GM12892 (cell line): Measurements from ENCODE around the gene GRB2. TPM values are rescaled to one million over a fixed set of nuclear protein-coding genes. Genes with fewer than 3 reads are reported as not detected.
"Not testable (repeated sequence)": the region's sequence is repeated elsewhere in the genome, so short reads cannot be mapped to it uniquely, and the experiment has no call there.

Experiments used
- DNase-seq: peaks from one replicate; pipeline ENCODE4 v3.0.0; 2011; ENCODE audit not compliant: insufficient read length
- FAIRE-seq: peaks from 2 replicates; lab custom pipeline; 2011; peaks lifted over from hg19 to GRCh38; lab: Jason Lieb, UNC
- POLR2A ChIP-seq: IDR thresholded peaks from 2 replicates; pipeline ENCODE4 v1.6.1; 2011; ENCODE audit warnings: low read depth, low read length, control low read depth
- POLR2AphosphoS5 ChIP-seq: IDR thresholded peaks from 2 replicates; pipeline ENCODE4 v1.6.1; 2011; ENCODE audit warnings: low read depth, low read length, control low read depth
- TAF1 ChIP-seq: IDR thresholded peaks from 2 replicates; pipeline ENCODE4 v1.6.1; 2011; ENCODE audit warnings: low read depth, mild to moderate bottlenecking, control low read depth, low read length, borderline replicate concordance
- polyA plus RNA-seq: library from polyadenylated mRNA; unstranded; fragments of >200 nt; gene quantifications from one replicate; pipeline ENCODE4 v1.2.1, GENCODE V29; 2012; ENCODE audit warnings: missing spikeins, inconsistent platforms; ENCODE audit not compliant: missing spikeins

Gene GRB2
- 169 TPM for polyA plus RNA-seq

- TF ChIP-seq POLR2AphosphoS5 (peak; percentile 78; the same call in 1 of the 2 replicates), POLR2A (peak; percentile 89; the same call in 1 of the 2 replicates), TAF1 (peak; percentile 72)
- peak; percentile 97 for DNase-seq
- peak; percentile 84 for FAIRE-seq
These were observed at the start of gene GRB2 for GRCh38 chr17:75405365-75406221. GRB2 (minus strand) TSS chr17:75405678; CDS start chr17:75393628, 12,050 bp downstream.

DNA sequence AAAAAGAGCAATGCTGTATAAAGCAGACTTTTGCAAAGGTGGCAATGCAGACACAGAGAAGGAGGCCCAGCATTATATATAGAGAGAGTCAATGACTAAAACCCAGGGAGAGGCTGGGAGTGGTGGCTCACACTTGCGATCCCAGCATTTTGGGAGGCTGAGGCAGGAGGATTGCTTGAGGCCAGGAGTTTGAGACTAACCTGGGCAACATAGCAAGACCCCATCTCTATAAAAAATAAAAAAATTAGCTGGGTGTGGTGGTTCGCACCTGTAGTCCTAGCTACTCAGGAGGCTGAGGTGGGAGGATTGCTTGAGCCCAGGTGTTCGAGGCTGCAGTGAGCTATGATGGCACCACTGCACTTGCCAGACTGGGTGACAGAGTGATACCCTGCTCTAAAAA, 49.2 kb upstream of the GRB2 start:
- not testable (repeated sequence) for DNase-seq, FAIRE-seq

DNA sequence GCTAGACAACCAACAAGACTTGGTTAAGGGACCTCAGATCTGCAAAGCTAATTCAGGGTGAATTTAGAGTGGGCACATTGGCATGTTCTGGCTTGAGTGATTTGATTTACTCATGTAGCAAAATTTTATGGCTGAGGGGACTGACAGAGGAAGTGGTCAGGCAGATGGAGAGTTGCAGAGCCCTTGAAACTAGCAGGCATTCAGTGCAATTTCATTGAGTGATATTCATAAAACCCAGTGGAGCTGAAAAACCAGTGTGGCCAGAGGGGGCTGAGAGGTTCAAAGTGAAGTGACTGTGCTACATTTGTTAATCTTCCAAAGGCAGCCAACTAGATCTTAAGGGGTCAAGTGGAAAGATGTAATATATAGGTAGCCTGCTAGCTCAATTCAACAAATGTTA, 48.7 kb upstream of the GRB2 start:
- no peak for DNase-seq
- no peak for TF ChIP-seq POLR2AphosphoS5
- TF ChIP-seq TAF1, result no peak
- TF ChIP-seq POLR2A, result no peak
- FAIRE-seq, result no peak

GRCh38 chr17:75450270-75450669, 44.8 kb upstream of the GRB2 start:
- DNase-seq, result no peak
- TF ChIP-seq POLR2A (no peak), POLR2AphosphoS5 (no peak), TAF1 (no peak)
- FAIRE-seq, result no peak

- FAIRE-seq (no peak), DNase-seq (no peak)
These were observed 42.7 kb upstream of the GRB2 start for GRCh38 chr17:75447951-75448856.

GRCh38 chr17:75445896-75446295, 40.4 kb upstream of the GRB2 start:
- FAIRE-seq, DNase-seq: not testable (repeated sequence)

More at GRCh38 chr17:75447951-75448856, 42.7 kb upstream of the GRB2 start:
- no peak for TF ChIP-seq TAF1
- TF ChIP-seq POLR2A, result no peak
- no peak for TF ChIP-seq POLR2AphosphoS5

DNA sequence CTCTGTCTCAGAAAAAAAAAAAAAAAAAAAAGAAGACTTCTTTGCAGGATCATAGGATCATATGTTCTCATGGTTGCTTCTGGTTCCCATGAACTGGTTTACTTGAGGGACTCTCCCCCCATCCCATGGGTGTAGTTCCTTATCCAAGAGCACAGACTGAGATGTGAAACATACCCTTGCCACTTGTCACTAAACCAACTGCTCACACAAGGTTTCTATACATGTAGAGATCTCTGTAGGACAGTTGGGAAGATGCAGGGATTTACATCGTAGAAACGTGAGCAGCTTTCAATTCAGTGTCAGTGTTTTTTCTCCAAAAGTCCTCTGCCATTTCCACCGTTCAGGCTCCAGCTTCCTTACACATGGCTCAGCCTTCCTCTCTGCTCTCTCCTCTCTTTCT, 39.8 kb upstream of the GRB2 start:
- TF ChIP-seq POLR2AphosphoS5 (no peak), POLR2A (no peak), TAF1 (no peak)
- no peak for FAIRE-seq

DNA sequence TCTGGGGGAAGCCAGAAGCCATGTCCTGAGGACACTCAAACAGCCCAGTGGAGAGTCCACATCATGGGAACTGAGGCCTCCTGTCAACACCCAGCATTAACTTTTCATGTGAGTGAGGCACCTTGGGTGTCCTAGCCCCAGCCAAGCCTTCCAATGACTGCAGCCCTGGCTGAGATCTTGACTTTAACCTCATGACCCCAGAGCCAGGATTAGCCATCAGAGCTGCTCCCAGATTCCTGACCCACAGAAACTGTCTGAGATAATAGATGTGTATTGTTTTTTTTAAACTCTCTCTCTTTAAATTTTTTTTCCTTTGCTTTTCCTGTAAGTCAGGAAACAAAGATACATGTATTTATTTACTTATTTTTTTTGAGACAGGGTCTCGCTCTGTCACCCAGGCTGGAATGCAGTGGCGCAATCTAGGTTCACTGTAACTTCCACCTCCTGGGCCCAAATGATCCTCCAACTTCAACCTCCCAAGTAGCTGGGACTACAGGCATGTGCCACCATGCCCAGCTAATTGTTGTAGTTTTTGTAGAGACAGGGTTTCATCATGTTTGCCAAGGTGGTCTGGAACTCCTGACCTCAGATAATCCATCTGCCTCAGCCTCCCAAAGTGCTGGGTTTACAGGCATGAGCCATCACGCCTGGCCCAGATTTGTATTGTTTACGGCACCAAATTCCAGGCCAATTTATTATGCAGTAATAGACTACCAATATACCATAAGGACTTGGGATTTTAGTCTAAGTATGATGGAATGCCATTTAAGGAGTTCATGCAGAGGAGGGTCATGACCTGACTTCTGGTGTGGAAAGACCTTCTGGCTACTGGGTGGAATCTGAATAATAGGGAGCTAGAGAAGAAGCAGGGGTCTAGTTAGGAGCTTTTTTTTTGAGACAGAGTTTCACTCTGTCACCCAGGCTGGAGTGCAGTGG, 37.0 kb upstream of the GRB2 start:
- no peak for TF ChIP-seq TAF1
- no peak for TF ChIP-seq POLR2A
- no peak for TF ChIP-seq POLR2AphosphoS5
- DNase-seq (no peak), FAIRE-seq (no peak)

More for the DNA sequence above, 39.8 kb upstream of the GRB2 start:
- DNase-seq, result no peak

DNA sequence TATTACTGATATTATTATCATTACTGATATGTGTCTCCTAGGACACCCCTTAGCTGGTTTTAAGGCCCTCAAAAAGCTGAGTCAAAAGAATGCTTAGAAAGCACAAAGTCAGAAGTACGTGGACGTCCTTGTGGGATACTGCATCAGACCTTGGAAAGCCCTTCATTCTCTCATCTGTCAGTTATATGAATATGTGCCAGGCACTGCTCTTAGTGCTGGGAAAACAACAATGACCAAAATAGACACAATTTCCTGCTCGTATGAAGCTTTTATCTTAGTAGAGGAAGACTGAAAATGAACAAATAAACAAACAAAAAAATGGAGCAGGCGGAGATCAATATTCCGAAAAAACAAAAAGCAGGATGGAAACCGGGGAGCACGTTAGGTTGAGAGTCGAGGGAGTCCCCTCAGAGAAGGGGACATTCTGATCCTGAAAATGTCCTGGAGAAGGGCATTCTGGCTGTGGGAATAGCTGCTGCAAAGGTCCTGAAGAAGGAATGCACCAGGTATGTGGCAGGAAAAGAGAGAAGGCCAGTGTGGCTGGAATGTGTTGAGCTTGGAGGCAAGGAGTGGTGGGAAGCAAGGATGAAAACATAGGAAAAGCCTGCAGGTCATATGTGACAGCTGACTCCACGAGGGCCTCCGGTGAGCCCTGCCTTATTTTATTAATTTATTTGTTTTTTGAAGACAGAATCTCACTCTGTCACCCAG, 35.4 kb upstream of the GRB2 start:
- FAIRE-seq (no peak), DNase-seq (no peak)
- TF ChIP-seq POLR2A, result no peak
- TF ChIP-seq POLR2AphosphoS5, result no peak
- TF ChIP-seq TAF1, result no peak

- no peak for DNase-seq
- no peak for FAIRE-seq
- TF ChIP-seq TAF1 (no peak), POLR2A (no peak)
These were observed 33.8 kb upstream of the GRB2 start for GRCh38 chr17:75439287-75439686.

- FAIRE-seq, DNase-seq: not testable (repeated sequence)
These were observed 31.9 kb upstream of the GRB2 start for GRCh38 chr17:75437404-75437803.

GRCh38 chr17:75434433-75434832, 29.0 kb upstream of the GRB2 start:
- not testable (repeated sequence) for FAIRE-seq

More at GRCh38 chr17:75434433-75434832, 29.0 kb upstream of the GRB2 start:
- DNase-seq, result not testable (repeated sequence)
